Liver (tissue), 3 donors: ENCODE measurements around the gene KDM4C.

ENCODE experiments used
- TAF1 ChIP-seq: conservative IDR thresholded peaks from 2 replicates; pipeline ENCODE4 v1.6.1; 2016; ENCODE audit warnings: antibody characterized with exemption, mild to moderate bottlenecking
- TF ChIP-seq, protein P1 (sequence below): fragments of 150-350 bp; IDR thresholded peaks from 2 replicates; pipeline ENCODE4 v1.5.1; 2017; ENCODE audit warnings: improper control_type of control experiment, low read depth, low read length; ENCODE audit not compliant: missing input control
- donor health status: healthy.
- donor health status: healthy.

DNA sequence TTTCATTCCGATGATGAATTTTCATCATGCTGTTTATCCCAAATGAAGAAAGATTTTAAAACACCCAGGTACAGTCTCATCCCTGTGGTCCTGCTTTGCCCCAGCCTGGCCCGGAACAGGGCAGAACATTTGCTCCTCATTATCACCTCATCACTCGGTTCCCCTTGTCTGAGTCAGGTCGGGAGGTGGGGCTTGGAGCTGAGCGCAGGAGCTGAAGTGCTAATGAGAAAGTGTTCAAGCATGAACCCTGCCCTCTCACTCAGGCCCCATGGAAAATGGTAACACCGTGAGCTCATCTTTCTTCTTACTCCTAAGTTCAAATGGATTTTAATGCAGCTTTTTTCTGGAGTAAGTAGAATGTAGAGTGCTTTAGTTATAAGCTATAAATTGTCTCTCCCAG, 466.2 kb downstream of the KDM4C start:
- no peak for TF ChIP-seq TAF1
- TF ChIP-seq, protein P1, sequence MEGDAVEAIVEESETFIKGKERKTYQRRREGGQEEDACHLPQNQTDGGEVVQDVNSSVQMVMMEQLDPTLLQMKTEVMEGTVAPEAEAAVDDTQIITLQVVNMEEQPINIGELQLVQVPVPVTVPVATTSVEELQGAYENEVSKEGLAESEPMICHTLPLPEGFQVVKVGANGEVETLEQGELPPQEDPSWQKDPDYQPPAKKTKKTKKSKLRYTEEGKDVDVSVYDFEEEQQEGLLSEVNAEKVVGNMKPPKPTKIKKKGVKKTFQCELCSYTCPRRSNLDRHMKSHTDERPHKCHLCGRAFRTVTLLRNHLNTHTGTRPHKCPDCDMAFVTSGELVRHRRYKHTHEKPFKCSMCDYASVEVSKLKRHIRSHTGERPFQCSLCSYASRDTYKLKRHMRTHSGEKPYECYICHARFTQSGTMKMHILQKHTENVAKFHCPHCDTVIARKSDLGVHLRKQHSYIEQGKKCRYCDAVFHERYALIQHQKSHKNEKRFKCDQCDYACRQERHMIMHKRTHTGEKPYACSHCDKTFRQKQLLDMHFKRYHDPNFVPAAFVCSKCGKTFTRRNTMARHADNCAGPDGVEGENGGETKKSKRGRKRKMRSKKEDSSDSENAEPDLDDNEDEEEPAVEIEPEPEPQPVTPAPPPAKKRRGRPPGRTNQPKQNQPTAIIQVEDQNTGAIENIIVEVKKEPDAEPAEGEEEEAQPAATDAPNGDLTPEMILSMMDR, result no peak
